Fibroblast of mammary gland (primary cell): ENCODE measurements around the gene PADI1.
A peak's percentile ranks its signal among the peaks of the same experiment; 100 is the strongest.

Experiments used
- DNase-seq: peaks from one replicate; pipeline ENCODE4 v3.0.0-alpha.2; 2010; ENCODE audit warnings: low read depth
- H3K4me3 ChIP-seq: 2 replicates; pipeline ENCODE4 v1.5.1; 2011; ENCODE audit warnings: low read depth, mild to moderate bottlenecking, low read length, moderate library complexity; ENCODE audit not compliant: control insufficient read depth
- CTCF ChIP-seq: conservative IDR thresholded peaks from 2 replicates; pipeline ENCODE4 v1.5.1; 2011; ENCODE audit warnings: low read depth, low read length, inconsistent platforms; ENCODE audit not compliant: control insufficient read depth, insufficient read depth

The PADI1 gene

GRCh38 chr1:17187051-17187450 is 17.9 kb upstream of the PADI1 start:
- no peak for DNase-seq
- no peak overlapping the region for H3K4me3 ChIP-seq
- TF ChIP-seq CTCF = no peak

GRCh38 chr1:17188217-17188616 is 16.7 kb upstream of the PADI1 start:
- no peak overlapping the region for H3K4me3 ChIP-seq
- no peak for TF ChIP-seq CTCF
- DNase-seq = no peak

GRCh38 chr1:17188889-17189631 is 15.9 kb upstream of the PADI1 start:
- no peak for DNase-seq
- no peak for TF ChIP-seq CTCF

GRCh38 chr1:17189632-17189990 is 15.3 kb upstream of the PADI1 start:
- no peak for TF ChIP-seq CTCF
- no peak for DNase-seq

More at GRCh38 chr1:17188889-17189631, 15.9 kb upstream of the PADI1 start:
- H3K4me3 ChIP-seq = no peak overlapping the region

GRCh38 chr1:17190010-17190995 is 14.6 kb upstream of the PADI1 start:
- peak; percentile 79 for DNase-seq

More at GRCh38 chr1:17189632-17189990, 15.3 kb upstream of the PADI1 start:
- no peak overlapping the region for H3K4me3 ChIP-seq

GRCh38 chr1:17191990-17192242 is 13.0 kb upstream of the PADI1 start:
- TF ChIP-seq CTCF = no peak
- H3K4me3 ChIP-seq = no peak overlapping the region
- no peak for DNase-seq

More at GRCh38 chr1:17190010-17190995, 14.6 kb upstream of the PADI1 start:
- no peak overlapping the region for H3K4me3 ChIP-seq
- no peak for TF ChIP-seq CTCF
